NCI-H146 treated with DMSO at 0.1 percent for 48 hours (cell line): ENCODE data around the gene CXCL14.

ENCODE experiments used
- DNase-seq: peaks from one replicate; lab custom pipeline; 2025; ENCODE audit not compliant: unreplicated experiment; lab: John Stamatoyannopoulos, UW

Gene CXCL14

GRCh38 chr5:135596788-135597187 is 18.0 kb upstream of the CXCL14 start:
- no peak for DNase-seq

GRCh38 chr5:135596157-135596763 is 17.5 kb upstream of the CXCL14 start:
- no peak for DNase-seq

- no peak for DNase-seq
Measured at GRCh38 chr5:135594416-135594960, 15.7 kb upstream of the CXCL14 start.

- no peak for DNase-seq
Measured at GRCh38 chr5:135593886-135594285, 15.1 kb upstream of the CXCL14 start.

GRCh38 chr5:135593141-135593540 is 14.3 kb upstream of the CXCL14 start:
- DNase-seq: no peak

- DNase-seq: no peak
Measured at GRCh38 chr5:135592312-135593045, 13.7 kb upstream of the CXCL14 start.

GRCh38 chr5:135591277-135591676 is 12.5 kb upstream of the CXCL14 start:
- no peak for DNase-seq

- no peak for DNase-seq
Measured at GRCh38 chr5:135589152-135589551, 10.4 kb upstream of the CXCL14 start.

GRCh38 chr5:135587721-135588663 is 9.2 kb upstream of the CXCL14 start:
- DNase-seq: no peak

- no peak for DNase-seq
Measured at GRCh38 chr5:135584918-135585317, 6.1 kb upstream of the CXCL14 start.

GRCh38 chr5:135584276-135584675 is 5.5 kb upstream of the CXCL14 start:
- DNase-seq: no peak

GRCh38 chr5:135582099-135582781 is 3.4 kb upstream of the CXCL14 start:
- no peak for DNase-seq

- DNase-seq: no peak
Measured at GRCh38 chr5:135578305-135578684, 496 bp downstream of the CXCL14 start.

GRCh38 chr5:135577421-135577820 is 1.4 kb downstream of the CXCL14 start:
- no peak for DNase-seq

GRCh38 chr5:135576075-135576599 is 2.7 kb downstream of the CXCL14 start:
- DNase-seq: no peak

GRCh38 chr5:135574493-135574892 is 4.3 kb downstream of the CXCL14 start:
- no peak for DNase-seq

GRCh38 chr5:135571902-135572301 is 6.9 kb downstream of the CXCL14 start:
- no peak for DNase-seq

- no peak for DNase-seq
Measured at GRCh38 chr5:135571066-135571609, 7.7 kb downstream of the CXCL14 start.

- no peak for DNase-seq
Measured at GRCh38 chr5:135570453-135570764, 8.4 kb downstream of the CXCL14 start.

- peak; percentile 59 for DNase-seq
Measured at GRCh38 chr5:135569755-135570452, 8.9 kb downstream of the CXCL14 start.
